Adrenal gland (tissue), 12 donors: ENCODE results near the gene ICAM2. TPM values are rescaled to one million over a fixed set of nuclear protein-coding genes. Genes with fewer than 3 reads are reported as not detected.

ENCODE experiments used
- DNase-seq, 7 donors: peaks; one replicate each; pipeline ENCODE4 v3.0.0-alpha.2; 2019 to 2020
- H3K27ac ChIP-seq, 5 donors: fragments of 200-600 bp; sonication (generic) in 4 of 5; 1 replicate in 3 of 5; 2 replicates in 2 of 5; pipeline versions ENCODE4 v1.5.1 to v1.8.0; 2016 to 2020; ENCODE audit warnings: mild to moderate bottlenecking in 1 of 5
- H3K27me3 ChIP-seq: fragments of 200-600 bp; 2 replicates; pipeline ENCODE4 v1.8.0; 2021
- H3K36me3 ChIP-seq, 2 donors: fragments of 200-600 bp; replicated peaks in 1 of 2; 1 replicate in 1 of 2; 2 replicates in 1 of 2; pipeline versions ENCODE4 v1.5.1 to v1.8.0; 2018 to 2022
- H3K4me1 ChIP-seq, 2 donors: fragments of 200-600 bp; replicated peaks in 1 of 2; 1 replicate in 1 of 2; 2 replicates in 1 of 2; pipeline versions ENCODE4 v1.5.1 to v1.8.0; 2018 to 2021
- H3K4me3 ChIP-seq, 4 donors: fragments of 200-600 bp; sonication (generic) in 3 of 4; one replicate each; pipeline ENCODE4 v1.5.1; 2016 to 2018
- H3K9me3 ChIP-seq, 3 donors: fragments of 200-600 bp; sonication (generic) in 1 of 3; replicated peaks in 1 of 3; 1 replicate in 2 of 3; 2 replicates in 1 of 3; pipeline versions ENCODE4 v1.5.1 to v1.8.0; 2016 to 2021
- CTCF ChIP-seq, 6 experiments: fragments of 450-650 bp in 4 of 6; fragments of 200-600 bp in 2 of 6; sonication (generic) in 1 of 6; IDR thresholded peaks; 1 replicate in 5 of 6; 2 replicates in 1 of 6; pipeline versions ENCODE4 v1.5.1 to v1.8.0; 2016 to 2021; ENCODE audit warnings: antibody characterized with exemption in 6 of 6, mild to moderate bottlenecking in 2 of 6, moderate library complexity in 1 of 6
- POLR2A ChIP-seq, 2 donors: fragments of 450-650 bp; IDR thresholded peaks; one replicate each; pipeline ENCODE4 v1.6.1; 2017; ENCODE audit warnings: antibody characterized with exemption in 2 of 2, mild to moderate bottlenecking in 2 of 2, moderate library complexity in 1 of 2
- WGBS, 4 donors: extraction: QIAGEN DNeasy Blood & Tissue Kit in 2 of 4; methylation state at CpG; one replicate each; pipeline versions ENCODE4 v1.1.5 to v1.1.7; 2013 to 2017; 5-methylcytosine and 5-hydroxymethylcytosine counted together
- intact Hi-C, 2 donors: fragments of 100-400 bp; cut with DNase I; formaldehyde crosslinking; loops; one replicate each; pipeline versions ENCODE4 v1.14.1 to v1.15.0; 2022 to 2023
- polyA plus RNA-seq, 3 donors: library from polyadenylated mRNA; stranded (reverse); fragments of 200-250 nt in 2 of 3; fragments of 350-450 nt in 1 of 3; fragmentation: Illumina TruSeq in 1 of 3; extraction: RNeasy Lipid Tissue Mini Kit (QIAGEN cat#74804) in 1 of 3; gene quantifications; one replicate each; pipeline ENCODE4 v1.2.3, GENCODE V29; 2013 to 2014
- total RNA-seq, 9 donors: library from RNA; depleted of rRNA in 4 of 9; stranded (reverse); fragments of >200 nt in 4 of 9; fragments of 120-200 nt in 1 of 9; fragmentation: NEBNext Ultra II Directional in 1 of 9; extraction: Animal tissue kit (Norgen Biotek cat#: 25700) in 1 of 9; gene quantifications; one replicate each; pipeline versions ENCODE4 v1.1.0 to v1.2.4, GENCODE V29; 2013 to 2023
- donor health status: healthy with polysubstance abuse.
- donor health status: Bipolar disorder and iron deficiency.
- donor health status: DM: yes; HTN: yes; CAD: no.
- donor health status: DM: no; HTN: no; CAD: no.
- donor health status: DM: no; HTN: no; CAD: no.
- donor health status: DM: yes; HTN: yes; CAD: no.

ICAM2 gene
- total and polyA plus RNA-seq, 12 donors, result 9.6 to 42.2 (median 20.9) TPM

- WGBS, 4 donors, result 52 to 60% (median 56%) methylated on average over 5 of the region's 5 CpGs
- no peaks in the 10 kb centered on the region for H3K9me3 ChIP-seq
- intact Hi-C loops, result no loop called here
- peaks cover 0 to 4% of the 10 kb centered on the region in 2 donors for H3K4me1 ChIP-seq
- no peaks in the 10 kb centered on the region for H3K36me3 ChIP-seq
- no peaks in the 10 kb centered on the region for H3K27me3 ChIP-seq
- no peak overlapping the region for H3K4me3 ChIP-seq
- peak in 2 of 7 donors; percentile 5 to 50 for DNase-seq
- peak overlapping the region in 1 of 5 donors; percentile 22 for H3K27ac ChIP-seq
- TF ChIP-seq POLR2A (IDR thresholded peaks at IDR 0.05) (no peak), CTCF (IDR thresholded peaks at IDR 0.05) (peak in 1 of 6 experiments; percentile 12)
Measured at GRCh38 chr17:64016231-64016784, 4.1 kb downstream of the ICAM2 start.

GRCh38 chr17:64015447-64015846 is 5.0 kb downstream of the ICAM2 start:
- no peak overlapping the region for H3K4me3 ChIP-seq
- WGBS, 4 donors, result 87 to 94% (median 90%) methylated on average over 6 of the region's 6 CpGs
- peak in 2 of 7 donors; percentile 5 to 40 for DNase-seq
- TF ChIP-seq CTCF (IDR thresholded peaks at IDR 0.05) (no peak), POLR2A (IDR thresholded peaks at IDR 0.05) (no peak)
- intact Hi-C loops, result no loop called here
- H3K36me3 ChIP-seq, result no peaks in the 10 kb centered on the region
- H3K27ac ChIP-seq, result no peak overlapping the region
- peaks cover 0 to 4% of the 10 kb centered on the region in 2 donors for H3K4me1 ChIP-seq
- H3K27me3 ChIP-seq, result no peaks in the 10 kb centered on the region
- no peaks in the 10 kb centered on the region for H3K9me3 ChIP-seq

- Histone ChIP-seq H3K27me3 (no peaks in the 10 kb centered on the region), H3K36me3 (no peaks in the 10 kb centered on the region), H3K4me1 (peaks cover 3 to 34% of the 10 kb centered on the region in 2 donors), H3K9me3 (no peaks in the 10 kb centered on the region), H3K4me3 (no peak overlapping the region), H3K27ac (peak overlapping the region in 2 of 5 donors; percentile 8 to 55)
- TF ChIP-seq POLR2A (IDR thresholded peaks at IDR 0.05), result no peak
- TF ChIP-seq CTCF (IDR thresholded peaks at IDR 0.05), result no peak
- DNase-seq, result peak in 3 of 7 donors; percentile 21 to 55 (median 26)
- intact Hi-C loops, result loop anchor here in 1 of 2 donors (10.0 kb wide), 1 partner anchor 85 kb away; no protein-coding TSS in a partner anchor
- 53 to 65% (median 62%) methylated on average over 8 of the region's 8 CpGs for WGBS, 4 donors
Measured at GRCh38 chr17:64009571-64010402, 10.6 kb downstream of the ICAM2 start.

GRCh38 chr17:64008830-64009229 is 11.6 kb downstream of the ICAM2 start:
- Histone ChIP-seq H3K4me3 (no peak overlapping the region), H3K27me3 (no peaks in the 10 kb centered on the region), H3K4me1 (peaks cover 3 to 34% of the 10 kb centered on the region in 2 donors), H3K9me3 (no peaks in the 10 kb centered on the region), H3K27ac (peak overlapping the region in 1 of 5 donors; percentile 27), H3K36me3 (no peaks in the 10 kb centered on the region)
- intact Hi-C loops, result loop anchor here in 1 of 2 donors (10.0 kb wide), 1 partner anchor 84 kb away; no protein-coding TSS in a partner anchor
- 60 to 83% (median 64%) methylated on average over 1 to 4 of the region's 4 CpGs for WGBS, 4 donors
- peak in 3 of 7 donors; percentile 11 to 50 (median 12) for DNase-seq
- TF ChIP-seq POLR2A (IDR thresholded peaks at IDR 0.05) (no peak), CTCF (IDR thresholded peaks at IDR 0.05) (no peak)
